ENCODE data around the gene THOC5.
"Not testable (repeated sequence)": the region's sequence is repeated elsewhere in the genome, so short reads cannot be mapped to it uniquely, and the experiment has no call there.

THOC5 gene

GRCh38 chr22:29503811-29504372, 49.7 kb downstream of the THOC5 start:
- DNase-seq = peak; percentile 9

- no peak for DNase-seq
Observed at GRCh38 chr22:29499852-29500251, 53.7 kb downstream of the THOC5 start.

GRCh38 chr22:29493636-29494035, 59.9 kb downstream of the THOC5 start:
- no peak for DNase-seq

GRCh38 chr22:29491012-29491411, 62.5 kb downstream of the THOC5 start:
- DNase-seq = no peak

- DNase-seq = not testable (repeated sequence)
Observed at GRCh38 chr22:29489127-29489780, 64.3 kb downstream of the THOC5 start.

- DNase-seq = no peak
Observed at GRCh38 chr22:29487426-29487986, 66.1 kb downstream of the THOC5 start.

GRCh38 chr22:29485448-29485847, 68.1 kb downstream of the THOC5 start:
- no peak for DNase-seq

GRCh38 chr22:29484642-29485041, 68.9 kb downstream of the THOC5 start:
- no peak for DNase-seq

GRCh38 chr22:29483254-29483653, 70.3 kb downstream of the THOC5 start:
- DNase-seq = no peak

GRCh38 chr22:29482726-29483125, 70.8 kb downstream of the THOC5 start:
- no peak for DNase-seq

- no peak for DNase-seq
Observed at GRCh38 chr22:29482253-29482652, 71.3 kb downstream of the THOC5 start.

- DNase-seq = no peak
Observed at GRCh38 chr22:29481265-29482000, 72.1 kb downstream of the THOC5 start.

- DNase-seq = no peak
Observed at GRCh38 chr22:29480512-29481264, 72.9 kb downstream of the THOC5 start.

- no peak for DNase-seq
Observed at GRCh38 chr22:29480262-29480511, 73.4 kb downstream of the THOC5 start.

GRCh38 chr22:29479417-29480261, 73.9 kb downstream of the THOC5 start, which contains the start of gene NEFH:
Gene NEFH, plus strand, starts transcription at chr22:29480218. Its CDS starts 45 bp downstream, at chr22:29480263.
- no peak for DNase-seq

- no peak for DNase-seq
Observed at GRCh38 chr22:29478326-29479276, 75.0 kb downstream of the THOC5 start.

- no peak for DNase-seq
Observed at GRCh38 chr22:29477723-29478318, 75.7 kb downstream of the THOC5 start.

- DNase-seq = no peak
Observed at GRCh38 chr22:29476116-29476515, 77.4 kb downstream of the THOC5 start.

GRCh38 chr22:29475550-29475949, 78.0 kb downstream of the THOC5 start:
- no peak for DNase-seq

GRCh38 chr22:29473001-29473400, 80.6 kb downstream of the THOC5 start:
- DNase-seq = no peak
